ENCODE results near the gene ENOX1. TPM values are rescaled to one million over a fixed set of nuclear protein-coding genes. Genes with fewer than 3 reads are reported as not detected.

ENOX1 gene
- total and polyA plus RNA-seq, 2 of the 13 experiments (the other 11 are each of a cell fraction or from before 2014, with no cell fraction given), result not detected

DNA sequence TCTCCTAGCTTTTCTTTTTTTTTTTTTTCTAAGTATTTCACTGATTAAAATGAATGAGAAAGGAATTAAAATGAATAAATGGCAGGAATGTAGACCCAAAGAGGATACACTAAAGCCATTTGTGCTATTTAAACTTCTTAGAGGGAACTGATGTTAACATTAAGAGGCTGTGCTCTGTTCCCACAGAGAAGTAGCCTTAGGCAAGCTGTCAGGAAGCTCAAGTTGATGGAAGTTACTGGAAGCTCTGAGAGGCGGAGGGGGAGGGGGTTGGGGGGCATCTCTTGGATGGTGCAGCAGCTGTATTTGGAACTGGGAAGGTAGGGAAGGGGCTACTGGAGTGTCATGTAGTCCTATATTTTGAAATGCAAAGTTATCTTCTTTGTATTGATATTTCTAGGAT, 595.2 kb downstream of the ENOX1 start:
- no peaks in the 10 kb centered on the region for H3K9me3 ChIP-seq (ENCODE audit: low read length)
- ChIA-PET POLR2A (no interaction called here), CTCF (ENCODE audit: low intra/inter-chr PET ratio, low total read pairs) (no interaction called here)
- DNase-seq (ENCODE audit: low spot score) (no peak), ATAC-seq (no peak), FAIRE-seq (no peak)
- whole genome bisulfite sequencing (ENCODE audit: low lambda C conversion rate), result 6% methylated on average over 1 of the region's 1 CpG
- no peak overlapping the region for H3K4me3 ChIP-seq (replicated peaks in 1 of 3; ENCODE audit: insufficient read depth in 1 of 3, low read depth in 2 of 3, low read length in 3 of 3)
- BruUV-seq (replicated peaks), result no TSS peak
- no peak for TF ChIP-seq ZNF256 (CRISPR knock-in tag; conservative IDR thresholded peaks at IDR 0.05)
- no peak for TF ChIP-seq CREB1 (IDR thresholded peaks at IDR 0.05)
- TF ChIP-seq CREB1 (CRISPR knock-in tag; IDR thresholded peaks at IDR 0.05), result no peak
- TF ChIP-seq GTF2F1 (IDR thresholded peaks at IDR 0.05; ENCODE audit: low read length), result no peak
- no peak for TF ChIP-seq ZNF335 (CRISPR knock-in tag; IDR thresholded peaks at IDR 0.05)
- TF ChIP-seq JARID2 (CRISPR knock-in tag; IDR thresholded peaks at IDR 0.05; ENCODE audit: insufficient replicate concordance), result no peak
- H3K36me3 ChIP-seq (replicated peaks in 1 of 2; ENCODE audit: control insufficient read depth in 1 of 2, insufficient read depth in 2 of 2, low read length in 2 of 2), result no peaks in the 10 kb centered on the region
- no peak overlapping the region for H3K27ac ChIP-seq (ENCODE audit: extremely low read length, insufficient read depth, low read length)
- H3K4me2 ChIP-seq (ENCODE audit: low read depth, low read length), result no peak overlapping the region
- H3K4me1 ChIP-seq (ENCODE audit: insufficient read depth, low read length), result no peaks in the 10 kb centered on the region
- no peaks in the 10 kb centered on the region for H3K79me2 ChIP-seq (ENCODE audit: insufficient read depth, low read length)
- in situ Hi-C loops (cut with HindIII; ENCODE audit: extremely low pct_ligation_motif_present, low pct_unique_long_range_greater_than_20kb), result no loop called here
- H4K20me1 ChIP-seq (ENCODE audit: insufficient read depth, low read length), result no peaks in the 10 kb centered on the region
- H3K27me3 ChIP-seq (ENCODE audit: control insufficient read depth in 1 of 2, insufficient read depth in 2 of 2, low read length in 2 of 2), result no peaks in the 10 kb centered on the region; a peak in 1 of 5 replicates
- H3K9ac ChIP-seq (ENCODE audit: insufficient read depth, low read depth, low read length), result no peak overlapping the region
- no peak overlapping the region for H2AFZ ChIP-seq (ENCODE audit: low read length)
- intact Hi-C loops (cut with micrococcal nuclease; ENCODE audit: unreplicated experiment), result no loop called here

DNA sequence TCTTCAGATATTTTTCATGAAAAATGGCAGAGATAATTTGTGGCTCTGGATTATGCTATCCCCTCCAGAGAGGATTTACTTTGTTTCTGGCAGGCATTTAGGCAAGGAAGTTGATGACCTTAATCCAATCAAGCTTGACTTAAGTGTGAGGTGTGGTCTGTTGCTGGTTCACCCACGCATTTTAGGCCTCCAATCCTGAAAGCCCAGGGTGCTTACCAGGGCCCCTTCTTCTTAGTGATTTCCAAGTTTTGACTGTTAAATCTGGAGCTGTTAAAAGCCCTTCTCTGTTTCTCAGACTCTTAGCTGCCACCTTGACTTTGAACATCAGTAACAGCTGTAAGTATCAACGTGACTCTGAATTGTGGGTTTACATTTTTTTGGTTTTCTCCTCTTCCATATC, 601.5 kb downstream of the ENOX1 start:
- no peak for TF ChIP-seq ATF7 (IDR thresholded peaks at IDR 0.05)
- TF ChIP-seq ATF7 (CRISPR knock-in tag; IDR thresholded peaks at IDR 0.05), result no peak
- no peak for TF ChIP-seq FOXP1 (IDR thresholded peaks at IDR 0.05)
- no peak for TF ChIP-seq FOXP1 (CRISPR knock-in tag; IDR thresholded peaks at IDR 0.05)
- no peak for TF ChIP-seq ZNF883 (CRISPR knock-in tag; IDR thresholded peaks at IDR 0.05; ENCODE audit: not compliant biosample characterization)
- no peak for TF ChIP-seq NFE2 (CRISPR knock-in tag; IDR thresholded peaks at IDR 0.05)
- no peak for TF ChIP-seq FOXC1 (CRISPR knock-in tag; IDR thresholded peaks at IDR 0.05; ENCODE audit: borderline replicate concordance)
- no peak for TF ChIP-seq ZFP37 (CRISPR knock-in tag; IDR thresholded peaks at IDR 0.05; ENCODE audit: borderline replicate concordance)
- no peak for ATAC-seq
- Histone ChIP-seq H2AFZ (ENCODE audit: low read length) (no peak overlapping the region), H3K9ac (ENCODE audit: insufficient read depth, low read depth, low read length) (no peak overlapping the region), H3K4me2 (ENCODE audit: low read depth, low read length) (no peak overlapping the region), H3K27me3 (ENCODE audit: control insufficient read depth in 1 of 2, insufficient read depth in 2 of 2, low read length in 2 of 2) (no peaks in the 10 kb centered on the region), H3K27ac (ENCODE audit: extremely low read length, insufficient read depth, low read length) (no peak overlapping the region), H3K9me3 (ENCODE audit: low read length) (no peaks in the 10 kb centered on the region), H4K20me1 (ENCODE audit: insufficient read depth, low read length) (no peaks in the 10 kb centered on the region), H3K4me1 (ENCODE audit: insufficient read depth, low read length) (no peaks in the 10 kb centered on the region), H3K36me3 (replicated peaks in 1 of 2; ENCODE audit: control insufficient read depth in 1 of 2, insufficient read depth in 2 of 2, low read length in 2 of 2) (no peaks in the 10 kb centered on the region), H3K79me2 (ENCODE audit: insufficient read depth, low read length) (no peaks in the 10 kb centered on the region), H3K4me3 (replicated peaks in 1 of 3; ENCODE audit: insufficient read depth in 1 of 3, low read depth in 2 of 3, low read length in 3 of 3) (no peak overlapping the region)
- DNase-seq (ENCODE audit: low spot score), result no peak
- POLR2A ChIA-PET, result no interaction called here
- no peak for FAIRE-seq
- intact Hi-C loops (cut with micrococcal nuclease; ENCODE audit: unreplicated experiment), result no loop called here
- BruUV-seq (replicated peaks), result no TSS peak
- in situ Hi-C loops (cut with HindIII; ENCODE audit: extremely low pct_ligation_motif_present, low pct_unique_long_range_greater_than_20kb), result no loop called here
- WGBS (ENCODE audit: low lambda C conversion rate), result 0% methylated on average over 2 of the region's 2 CpGs
- CTCF ChIA-PET (ENCODE audit: low intra/inter-chr PET ratio, low total read pairs), result no interaction called here

All from HepG2 (cell line).